Activated CD8-positive, alpha-beta memory T cell treated with anti-CD3 and anti-CD28 coated beads for 24 hours (primary cell): ENCODE data around the gene PMFBP1.
A peak's percentile ranks its signal among the peaks of the same experiment; 100 is the strongest.
"Not testable (repeated sequence)": the region's sequence is repeated elsewhere in the genome, so short reads cannot be mapped to it uniquely, and the experiment has no call there.

Source experiments
- DNase-seq: peaks from one replicate; pipeline ENCODE4 v3.0.0-alpha.2; 2020

PMFBP1 gene

DNA sequence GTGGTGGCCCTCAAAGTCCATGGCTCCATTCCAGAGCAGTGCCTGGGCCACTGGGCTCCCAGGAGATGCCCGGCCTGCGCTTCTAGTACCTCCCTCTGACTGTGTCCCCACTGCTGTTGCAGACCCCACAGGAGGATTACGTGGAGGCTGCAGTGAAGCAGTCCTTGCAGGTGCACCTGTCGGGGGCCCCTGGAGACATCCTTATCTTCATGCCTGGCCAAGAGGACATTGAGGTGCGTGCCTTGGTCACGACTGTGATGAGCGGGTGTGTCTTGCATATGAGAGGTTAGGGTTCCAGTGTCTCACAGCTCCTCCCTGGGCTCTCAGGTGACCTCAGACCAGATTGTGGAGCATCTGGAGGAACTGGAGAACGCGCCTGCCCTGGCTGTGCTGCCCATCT is 67.0 kb downstream of the PMFBP1 start:
- no peak for DNase-seq

DNA sequence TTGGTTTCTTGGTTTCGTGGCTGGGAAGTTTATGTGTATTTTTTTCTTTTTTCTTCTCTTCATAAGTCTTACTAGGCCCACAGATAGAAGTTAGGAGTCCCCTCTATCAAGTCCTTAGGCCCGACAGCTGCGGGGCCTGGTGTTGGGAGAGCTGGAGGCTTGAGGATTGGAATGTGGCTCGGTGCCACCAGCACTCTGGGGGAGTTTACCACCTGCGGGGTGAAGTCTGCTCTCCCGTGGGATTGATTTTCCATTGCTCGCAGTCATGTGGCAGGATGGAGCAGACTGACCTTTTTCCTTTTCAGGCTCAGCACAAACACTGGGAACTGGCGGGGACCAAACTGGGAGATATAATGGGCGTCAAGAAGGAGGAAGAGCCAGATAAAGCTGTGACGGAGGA is 70.8 kb downstream of the PMFBP1 start:
- no peak for DNase-seq

DNA sequence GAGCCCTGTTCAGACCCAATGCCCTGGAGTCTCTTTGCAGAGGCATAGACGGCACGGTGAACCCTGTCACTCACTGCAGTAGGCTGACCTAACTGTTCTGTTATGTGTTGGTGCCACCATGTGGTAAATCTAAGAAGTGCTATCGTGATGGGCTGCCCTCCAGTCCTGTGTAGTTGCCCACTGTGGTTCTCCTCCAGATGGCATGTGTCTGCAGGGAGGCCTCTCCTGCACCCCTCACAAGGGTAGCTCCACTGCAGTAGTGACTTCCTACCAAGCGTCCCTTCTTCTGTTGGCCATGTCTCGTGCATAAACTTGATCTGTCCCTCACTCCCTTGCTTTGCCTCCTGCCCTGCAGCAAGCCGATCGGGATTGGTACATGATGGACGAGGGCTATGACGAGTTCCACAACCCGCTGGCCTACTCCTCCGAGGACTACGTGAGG is 72.6 kb downstream of the PMFBP1 start:
- DNase-seq: no peak

DNA sequence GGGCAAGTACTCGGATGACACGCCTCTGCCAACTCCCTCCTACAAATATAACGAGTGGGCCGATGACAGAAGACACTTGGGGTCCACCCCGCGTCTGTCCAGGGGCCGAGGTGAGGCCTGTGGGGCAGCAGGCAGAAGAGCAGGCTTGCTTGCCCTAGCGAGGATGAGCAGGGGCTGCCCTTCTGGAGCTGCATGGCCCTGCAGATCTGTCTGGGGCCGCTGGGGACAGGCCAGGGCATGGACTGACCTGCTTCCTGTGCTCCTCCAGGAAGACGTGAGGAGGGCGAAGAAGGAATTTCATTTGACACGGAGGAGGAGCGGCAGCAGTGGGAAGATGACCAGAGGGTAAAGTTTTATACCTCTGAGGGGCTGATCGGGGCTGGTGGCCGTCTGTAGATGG is 73.0 kb downstream of the PMFBP1 start:
- DNase-seq: no peak

DNA sequence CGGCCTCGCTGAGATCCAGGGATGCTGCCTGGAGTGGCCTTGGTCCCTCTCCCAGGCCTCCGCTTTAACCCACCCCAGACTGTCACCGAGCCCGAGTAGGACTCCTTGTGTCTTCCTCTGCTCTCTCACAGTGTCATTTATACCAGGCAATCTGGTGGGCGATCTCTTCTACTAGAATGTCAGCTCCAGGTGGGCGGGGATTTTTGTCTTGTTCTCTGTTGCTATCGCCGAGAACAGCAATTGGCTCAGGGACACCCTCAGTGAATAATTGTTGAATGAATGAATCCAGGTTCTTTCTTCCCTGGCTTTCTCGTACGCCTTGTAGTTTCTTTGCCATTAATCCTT is 77.7 kb downstream of the PMFBP1 start:
- no peak for DNase-seq

DNA sequence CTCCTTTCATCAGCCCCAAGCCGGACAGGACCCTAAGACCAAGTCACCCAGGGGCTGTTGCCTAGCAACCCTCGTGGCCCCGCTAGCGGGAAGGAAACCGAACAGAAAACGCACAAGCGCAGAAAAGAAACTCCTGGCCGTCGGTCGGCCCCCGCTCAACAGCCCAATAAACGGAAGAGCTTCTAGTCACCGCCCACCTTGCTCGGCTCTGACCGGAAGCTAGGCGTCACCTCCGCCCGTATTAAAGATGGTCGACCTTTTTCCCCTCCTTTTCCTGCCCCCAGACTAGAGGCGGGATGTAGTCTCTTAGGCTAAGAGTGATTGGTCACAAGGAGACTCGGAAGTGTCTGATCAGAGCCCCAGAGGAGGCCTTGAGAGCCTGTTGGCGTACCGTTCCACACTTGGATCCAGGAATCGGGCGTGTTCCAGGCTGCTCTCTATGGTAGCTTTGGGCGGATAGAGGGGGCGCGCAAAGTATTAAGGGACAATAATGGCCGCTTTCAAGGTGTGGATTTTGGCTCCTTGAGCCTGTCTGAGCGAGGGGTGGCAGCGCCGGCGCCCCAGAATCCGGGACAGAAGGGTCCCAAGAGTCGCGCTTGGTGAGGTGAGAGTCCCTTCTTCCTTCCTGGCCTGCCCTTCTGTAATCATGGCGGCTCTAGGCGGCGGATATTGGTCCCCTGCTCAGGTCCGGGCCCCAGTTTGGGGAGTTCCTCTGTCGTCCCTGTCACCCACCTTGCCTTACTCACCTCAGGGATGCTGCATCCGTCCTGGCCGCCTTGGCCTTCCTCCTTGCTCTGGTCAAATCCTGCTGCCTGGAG is 78.3 kb downstream of the PMFBP1 start, which contains the start of the genes DHX38 and TXNL4B:
Gene DHX38 (plus strand): TSS at position 400 of the 818 bp plus-strand sequence. CDS start 2,311 bp downstream, outside the sequence.
Gene TXNL4B (minus strand): TSS at position 173 of the 818 bp plus-strand sequence. CDS start 2,871 bp downstream, outside the sequence.
- peak; percentile 91 for DNase-seq

DNA sequence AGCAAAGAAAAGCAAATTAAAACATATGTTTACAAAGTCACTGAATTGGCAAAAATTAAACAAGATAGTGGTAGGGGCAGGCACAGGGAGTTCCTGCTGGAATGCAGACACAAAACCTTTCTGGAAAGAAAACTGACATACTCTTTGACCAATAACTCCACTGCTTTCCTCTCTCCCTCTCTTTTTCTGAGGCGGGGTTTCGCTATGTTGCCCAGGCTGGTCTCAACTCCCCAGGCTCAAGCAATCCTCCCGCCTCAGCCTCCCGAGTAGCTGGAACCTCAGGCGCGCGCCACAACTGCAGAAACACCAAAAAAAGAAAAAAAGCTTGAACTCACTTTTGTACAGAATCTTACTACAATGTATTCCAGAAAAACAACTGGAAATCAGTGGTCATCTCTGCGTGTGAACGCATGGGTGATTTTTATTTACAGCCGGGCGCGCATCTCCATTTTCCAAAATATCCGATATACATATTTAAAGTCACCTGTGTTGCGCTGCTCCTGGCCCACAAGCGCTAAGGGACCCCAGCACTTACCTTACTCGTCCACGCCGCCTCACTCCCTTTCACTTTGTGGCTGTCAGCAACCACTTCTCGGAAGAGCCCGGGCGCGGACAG is 79.0 kb downstream of the PMFBP1 start:
- no peak for DNase-seq

DNA sequence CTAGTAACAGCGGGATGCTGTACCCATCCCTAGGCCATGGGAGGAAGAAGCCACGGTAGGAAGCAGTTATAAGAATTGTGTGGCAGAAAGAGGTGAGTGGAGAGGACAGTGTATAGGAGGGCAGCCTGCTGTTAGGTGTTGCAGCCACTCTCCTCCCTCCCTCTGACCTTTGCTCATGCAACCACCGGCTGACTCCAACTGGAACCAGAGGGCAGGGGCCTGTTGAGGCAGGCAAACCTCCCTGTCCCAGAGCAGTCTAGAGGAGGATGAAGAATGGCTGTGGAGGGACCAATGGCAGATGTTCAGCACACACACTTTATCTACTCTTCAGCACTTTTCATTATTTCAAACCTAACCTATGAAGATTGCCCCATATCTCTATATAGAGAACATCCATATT is 80.7 kb downstream of the PMFBP1 start:
- DNase-seq: no peak

DNA sequence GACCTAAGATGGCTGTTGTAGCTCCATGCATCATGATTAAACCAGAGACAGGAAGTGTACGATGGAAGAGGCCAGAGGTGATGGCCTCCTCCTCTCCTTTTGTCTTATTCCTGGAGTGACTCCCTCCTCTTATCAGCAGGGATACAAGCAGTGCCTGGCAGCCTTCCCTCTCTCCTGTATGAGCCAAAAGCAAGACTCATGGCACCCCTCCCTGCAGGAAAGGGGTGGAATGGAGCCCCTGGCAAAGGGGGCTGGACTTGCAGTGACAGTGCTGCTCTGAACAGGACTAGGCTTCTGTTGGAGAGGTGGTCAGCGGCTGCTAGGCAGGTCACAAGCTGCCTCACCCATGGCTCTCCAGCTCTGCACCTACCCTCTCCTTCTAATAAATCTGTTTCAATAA is 87.0 kb downstream of the PMFBP1 start:
- DNase-seq: no peak

DNA sequence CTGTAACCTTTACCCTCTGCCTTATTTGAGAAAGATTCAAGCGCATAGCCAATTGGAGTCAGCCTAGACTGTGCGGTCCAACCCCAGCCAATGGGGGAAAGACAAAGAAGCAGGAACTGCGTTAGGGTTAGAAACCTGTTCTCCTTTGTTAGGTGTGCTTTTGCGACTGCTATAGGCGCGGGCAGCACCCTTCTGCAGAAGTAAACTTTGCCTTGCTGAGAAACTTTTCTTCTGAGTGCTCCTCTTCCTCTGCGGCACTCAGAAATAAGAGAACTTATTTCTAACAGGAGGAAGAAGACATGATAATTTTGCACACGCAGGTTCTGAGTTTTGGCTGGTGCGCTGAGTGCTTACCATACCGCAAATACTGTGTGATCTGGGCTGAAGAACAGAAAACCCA is 87.5 kb downstream of the PMFBP1 start:
- no peak for DNase-seq

DNA sequence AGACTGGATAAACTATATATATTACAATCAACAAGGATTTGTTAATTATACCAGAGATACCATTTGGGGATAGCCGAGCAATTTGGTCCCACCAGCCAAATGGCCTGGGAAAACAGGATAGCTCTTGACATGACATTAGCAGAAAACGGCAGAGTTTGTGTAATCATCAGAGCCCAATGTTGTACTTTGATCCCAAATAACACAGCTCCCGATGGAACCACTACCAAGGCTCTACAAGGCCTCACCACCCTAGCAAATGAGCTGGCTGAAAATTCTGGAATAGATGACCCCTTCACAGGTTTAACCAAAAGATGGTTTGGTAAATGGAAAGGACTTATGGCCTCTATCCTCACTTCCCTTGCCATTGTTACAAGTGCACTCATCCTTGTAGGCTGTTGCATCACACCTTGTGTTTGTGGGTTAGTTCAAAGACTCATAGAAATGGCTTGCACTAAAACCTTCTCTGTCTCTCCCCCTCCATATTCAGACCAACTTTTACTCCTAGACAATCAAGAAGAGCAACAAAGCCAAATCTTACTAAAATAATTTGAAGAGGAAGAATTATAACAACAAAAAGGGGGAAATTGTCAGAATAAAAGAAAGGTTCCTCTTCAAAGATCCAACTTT is 88.1 kb downstream of the PMFBP1 start:
- DNase-seq: no peak

DNA sequence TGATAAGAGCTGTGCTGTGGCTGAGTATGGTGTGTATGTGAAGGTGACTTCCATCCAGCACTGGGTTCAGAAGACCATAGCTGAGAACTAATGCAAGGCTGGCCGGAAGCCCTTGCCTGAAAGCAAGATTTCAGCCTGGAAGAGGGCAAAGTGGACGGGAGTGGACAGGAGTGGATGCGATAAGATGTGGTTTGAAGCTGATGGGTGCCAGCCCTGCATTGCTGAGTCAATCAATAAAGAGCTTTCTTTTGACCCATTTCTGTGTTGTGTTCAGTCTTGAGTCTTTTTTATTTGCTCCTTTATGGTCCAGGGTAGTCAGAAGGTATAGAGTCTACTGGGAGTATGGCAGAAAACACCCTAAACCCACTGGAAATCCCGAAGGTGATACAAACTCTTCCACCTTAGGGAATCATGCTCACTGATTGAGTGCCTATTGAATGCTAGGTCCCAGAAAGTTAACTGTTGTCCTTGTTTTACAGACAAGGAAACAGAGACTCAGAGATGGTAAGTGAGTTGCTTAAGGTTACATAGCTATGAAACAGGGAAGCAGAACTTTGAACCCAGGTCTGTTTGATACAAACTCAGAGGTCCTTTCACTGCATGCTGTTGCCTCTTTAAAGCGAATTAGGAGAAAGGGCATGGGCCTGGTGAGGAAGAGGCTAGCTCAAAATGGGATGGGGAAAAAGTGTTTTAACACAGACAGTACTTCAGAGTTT is 94.8 kb downstream of the PMFBP1 start:
- not testable (repeated sequence) for DNase-seq

DNA sequence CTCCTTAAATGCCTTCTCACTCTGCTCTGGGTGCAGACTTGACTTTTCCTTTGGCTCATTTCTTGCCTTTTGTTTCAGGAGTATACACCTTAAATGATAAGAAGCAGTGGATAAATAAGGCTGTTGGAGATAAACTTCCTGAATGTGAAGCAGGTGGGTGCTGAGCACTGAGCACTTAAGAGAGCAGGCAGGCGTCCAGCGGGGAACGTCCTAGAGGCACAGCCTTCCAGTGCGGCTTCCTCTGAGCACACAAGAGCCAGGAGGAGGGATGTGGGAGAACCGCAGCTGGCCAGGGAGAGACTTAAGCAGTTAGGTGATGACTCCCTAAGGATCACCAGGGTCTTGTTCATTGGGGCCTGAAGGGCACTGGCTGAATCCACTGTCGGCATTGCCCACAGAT is 96.9 kb downstream of the PMFBP1 start:
- not testable (repeated sequence) for DNase-seq

DNA sequence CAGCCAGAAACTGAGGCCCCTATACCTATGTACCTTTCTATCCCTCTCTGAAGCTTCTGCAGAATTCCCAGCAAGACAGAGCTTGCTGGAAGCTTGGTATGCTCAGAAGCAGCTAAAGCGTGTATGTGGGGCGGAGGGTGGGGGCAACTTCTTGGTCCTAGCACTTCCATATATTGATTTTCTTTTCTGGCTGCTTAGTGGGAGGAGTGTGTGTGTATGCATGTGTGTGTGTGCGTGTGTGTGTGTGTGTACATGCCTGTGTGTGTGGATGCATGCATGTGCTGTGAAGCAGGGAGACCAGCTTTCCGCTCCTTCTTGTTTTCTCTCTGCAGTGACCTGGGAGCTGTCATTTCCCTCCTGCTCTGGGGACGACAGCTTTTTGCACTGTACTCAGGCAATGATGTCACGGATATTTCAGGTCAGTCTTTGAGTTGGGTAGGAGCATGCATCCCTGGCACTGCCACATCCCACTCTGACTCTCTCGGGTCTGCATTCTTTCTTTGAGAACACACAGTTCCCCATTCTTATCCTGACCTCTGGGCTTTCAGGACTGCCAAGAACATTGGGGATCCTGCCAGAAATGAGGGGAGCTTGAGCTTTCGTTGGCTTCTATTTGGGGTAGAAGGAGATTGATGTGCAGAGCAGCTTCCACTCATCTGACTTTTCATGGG is 98.3 kb downstream of the PMFBP1 start:
- DNase-seq: no peak

DNA sequence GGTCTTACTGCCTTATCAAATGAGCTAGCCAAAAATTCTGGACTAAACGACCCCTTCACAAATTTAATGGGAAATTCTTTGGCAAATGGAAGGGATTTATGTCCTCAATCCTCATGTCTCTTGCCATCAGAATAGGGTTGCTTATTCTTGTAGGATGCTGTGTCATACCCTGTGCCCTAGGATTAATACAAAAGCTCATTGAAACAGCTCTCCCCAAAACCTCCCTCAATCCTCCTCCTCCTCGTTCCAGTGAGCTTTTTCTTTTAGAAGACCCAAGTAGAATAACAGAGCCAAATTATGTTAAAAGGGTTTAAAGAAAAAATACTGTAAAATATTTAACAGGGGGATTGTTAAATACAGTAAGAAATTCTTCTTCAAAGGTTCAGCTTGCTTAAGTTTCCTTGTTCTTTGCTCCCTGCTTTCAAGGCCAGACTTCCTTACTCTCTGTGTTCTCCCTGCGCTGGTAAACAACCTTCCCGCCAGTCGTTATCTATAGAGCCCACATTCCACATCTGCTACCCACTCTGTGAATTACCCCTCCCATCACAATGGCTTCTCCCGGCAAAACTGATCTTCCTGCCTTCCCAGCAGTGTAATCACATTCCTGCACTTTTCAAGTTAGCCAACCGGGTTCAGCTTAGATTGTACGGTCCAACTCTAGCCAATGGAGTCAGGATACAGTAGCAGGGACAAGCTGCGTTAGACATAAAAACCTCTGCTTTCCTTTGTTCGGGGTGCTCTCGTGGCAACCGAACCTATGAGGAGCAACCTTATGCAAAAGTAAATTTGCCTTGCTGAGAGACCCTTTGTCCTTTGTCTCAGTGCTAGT is 99.2 kb downstream of the PMFBP1 start:
- DNase-seq: no peak
